Panc1 (cell line): ENCODE measurements around the gene FBLN2. TPM values are rescaled to one million over a fixed set of nuclear protein-coding genes. Genes with fewer than 3 reads are reported as not detected.

ENCODE experiments used
- ATAC-seq: fragments of 200-7000 bp; cut with Tn5 transposase; 2 replicates; pipeline ENCODE4 v1.9.1; 2020; ENCODE audit warnings: mild to moderate bottlenecking, moderate library complexity
- BruUV-seq: library from RNA; stranded (reverse); fragments of 400-500 nt; replicated peaks from 2 replicates; lab custom pipeline; 2021; lab: Mats Ljungman, UMichigan
- CTCF ChIA-PET: fragments of 300-600 bp; sonication (Branson Sonifier 250); formaldehyde crosslinking; loops from one replicate; lab custom pipeline; 2022; ENCODE audit warnings: antibody characterized with exemption; lab: Charles Lee
- POLR2A ChIA-PET: fragments of 300-600 bp; sonication (Branson Sonifier 250); formaldehyde crosslinking; loops from one replicate; lab custom pipeline; 2022; ENCODE audit warnings: antibody characterized with exemption; lab: Charles Lee
- DNase-seq: peaks from one replicate; pipeline ENCODE4 v3.0.0-alpha.2; 2010; ENCODE audit warnings: low read depth, low spot score
- H3K27ac ChIP-seq: 2 replicates; pipeline ENCODE4 v1.5.1; 2011; ENCODE audit warnings: mild to moderate bottlenecking, low read length, inconsistent platforms
- H3K27me3 ChIP-seq: fragments of 200-500 bp; sonication (Bioruptor generic); 2 replicates; pipeline ENCODE4 v1.6.0; 2014; ENCODE audit warnings: low read length, inconsistent platforms; ENCODE audit not compliant: control insufficient read depth, insufficient read depth
- H3K36me3 ChIP-seq: fragments of 200-500 bp; sonication (Bioruptor generic); 2 replicates; pipeline ENCODE4 v1.5.1; 2014; ENCODE audit warnings: inconsistent platforms, mild to moderate bottlenecking, low read length, moderate library complexity; ENCODE audit not compliant: control insufficient read depth, insufficient read depth
- H3K4me1 ChIP-seq: 2 replicates; pipeline ENCODE4 v1.5.1; 2011; ENCODE audit warnings: inconsistent platforms, mild to moderate bottlenecking, low read length, moderate library complexity; ENCODE audit not compliant: control insufficient read depth, insufficient read depth
- H3K4me3 ChIP-seq, 2 experiments: 2 replicates each; pipeline ENCODE4 v1.5.1; 2011 to 2012; ENCODE audit warnings: low read depth in 2 of 2, low read length in 2 of 2, mild to moderate bottlenecking in 2 of 2, inconsistent platforms in 1 of 2, moderate library complexity in 1 of 2
- H3K9me3 ChIP-seq: fragments of 200-500 bp; sonication (Bioruptor generic); 2 replicates; pipeline ENCODE4 v1.5.1; 2014; ENCODE audit warnings: low read depth, mild to moderate bottlenecking, inconsistent platforms, low read length, moderate library complexity; ENCODE audit not compliant: control insufficient read depth, insufficient read depth
- POLR2AphosphoS5 ChIP-seq: IDR thresholded peaks from 2 replicates; pipeline ENCODE4 v1.6.1; 2012; ENCODE audit warnings: mild to moderate bottlenecking, low read depth, low read length, moderate library complexity
- REST ChIP-seq, 2 experiments: IDR thresholded peaks; 2 replicates each; pipeline ENCODE4 v1.6.1; 2011 to 2012; ENCODE audit warnings: low read depth in 2 of 2, control low read depth in 1 of 2, low read length in 1 of 2, mild to moderate bottlenecking in 1 of 2, moderate library complexity in 1 of 2; ENCODE audit not compliant: insufficient read depth in 1 of 2
- SIN3A ChIP-seq: IDR thresholded peaks from 2 replicates; pipeline ENCODE4 v1.6.1; 2012; ENCODE audit warnings: low read depth, mild to moderate bottlenecking, low read length, moderate library complexity, borderline replicate concordance; ENCODE audit not compliant: insufficient read depth
- TCF7L2 ChIP-seq: IDR thresholded peaks from 2 replicates; pipeline ENCODE4 v1.6.1; 2011; ENCODE audit warnings: mild to moderate bottlenecking, low read depth, low read length, inconsistent platforms
- in situ Hi-C: cut with HindIII; loops from 2 replicates; pipeline ENCODE4 v1.10.0; 2016; ENCODE audit warnings: low sequenced_read_pairs, low pct_unique_long_range_greater_than_20kb
- intact Hi-C: fragments of 100-400 bp; cut with micrococcal nuclease; formaldehyde crosslinking; loops from one replicate; pipeline ENCODE4 v1.10.0; 2022; ENCODE audit not compliant: unreplicated experiment
- total RNA-seq: library from RNA; stranded (reverse); gene quantifications from one replicate; pipeline ENCODE4 v1.2.1, GENCODE V29; 2021; ENCODE audit not compliant: unreplicated experiment
- TF ChIP-seq, protein P1 (sequence below): fragments of 450-650 bp; IDR thresholded peaks from 2 replicates; pipeline ENCODE4 v1.5.1; 2017; ENCODE audit warnings: mild to moderate bottlenecking

FBLN2 gene
- total RNA-seq, 1 experiment from 2014 or later, result 0.44 TPM

DNA sequence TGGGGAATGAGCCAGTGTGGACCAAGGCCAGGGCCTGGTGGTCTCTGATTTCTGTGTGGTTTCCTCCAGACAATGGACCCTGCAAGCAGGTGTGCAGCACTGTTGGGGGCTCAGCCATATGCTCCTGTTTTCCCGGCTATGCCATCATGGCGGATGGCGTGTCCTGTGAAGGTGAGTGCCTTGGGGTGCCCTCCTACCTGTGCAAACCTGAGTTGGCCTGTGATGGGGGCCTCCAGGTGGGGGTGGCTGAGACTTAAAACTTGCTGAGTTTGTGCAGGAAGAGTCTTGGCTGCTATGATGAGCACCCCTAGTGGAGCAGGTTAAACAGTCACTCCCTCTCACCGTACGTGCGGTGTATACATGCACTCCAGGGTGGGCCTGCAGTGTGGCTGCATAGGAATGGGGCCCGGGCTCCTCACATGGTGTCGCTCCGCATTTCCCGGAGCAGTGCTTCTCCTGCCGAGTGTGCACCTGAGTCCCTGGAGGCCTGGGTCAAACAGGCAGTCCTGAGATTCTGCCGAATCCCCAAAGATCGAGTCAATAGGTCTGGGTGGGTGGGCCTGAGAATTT is 70.8 kb downstream of the FBLN2 start:
- no peaks in the 10 kb centered on the region for H3K27me3 ChIP-seq
- no peaks in the 10 kb centered on the region for H3K9me3 ChIP-seq
- no peak for TF ChIP-seq POLR2AphosphoS5
- TF ChIP-seq TCF7L2, result no peak
- TF ChIP-seq SIN3A, result no peak
- no peak for TF ChIP-seq REST (IDR thresholded peaks at IDR 0.05; ENCODE audit: insufficient read depth in 1 of 2, low read depth in 2 of 2, low read length in 1 of 2)
- TF ChIP-seq, protein P1, sequence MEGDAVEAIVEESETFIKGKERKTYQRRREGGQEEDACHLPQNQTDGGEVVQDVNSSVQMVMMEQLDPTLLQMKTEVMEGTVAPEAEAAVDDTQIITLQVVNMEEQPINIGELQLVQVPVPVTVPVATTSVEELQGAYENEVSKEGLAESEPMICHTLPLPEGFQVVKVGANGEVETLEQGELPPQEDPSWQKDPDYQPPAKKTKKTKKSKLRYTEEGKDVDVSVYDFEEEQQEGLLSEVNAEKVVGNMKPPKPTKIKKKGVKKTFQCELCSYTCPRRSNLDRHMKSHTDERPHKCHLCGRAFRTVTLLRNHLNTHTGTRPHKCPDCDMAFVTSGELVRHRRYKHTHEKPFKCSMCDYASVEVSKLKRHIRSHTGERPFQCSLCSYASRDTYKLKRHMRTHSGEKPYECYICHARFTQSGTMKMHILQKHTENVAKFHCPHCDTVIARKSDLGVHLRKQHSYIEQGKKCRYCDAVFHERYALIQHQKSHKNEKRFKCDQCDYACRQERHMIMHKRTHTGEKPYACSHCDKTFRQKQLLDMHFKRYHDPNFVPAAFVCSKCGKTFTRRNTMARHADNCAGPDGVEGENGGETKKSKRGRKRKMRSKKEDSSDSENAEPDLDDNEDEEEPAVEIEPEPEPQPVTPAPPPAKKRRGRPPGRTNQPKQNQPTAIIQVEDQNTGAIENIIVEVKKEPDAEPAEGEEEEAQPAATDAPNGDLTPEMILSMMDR, result no peak
- ChIA-PET POLR2A (no interaction called here), CTCF (no interaction called here)
- ATAC-seq, result no peak
- intact Hi-C loops, result no loop called here
- no peaks in the 10 kb centered on the region for H3K36me3 ChIP-seq
- no TSS peak for BruUV-seq
- H3K27ac ChIP-seq, result no peak overlapping the region
- no peak overlapping the region for H3K4me3 ChIP-seq
- no peak for DNase-seq
- in situ Hi-C loops, result no loop called here
- no peaks in the 10 kb centered on the region for H3K4me1 ChIP-seq

- ChIA-PET POLR2A (no interaction called here), CTCF (no interaction called here)
- DNase-seq (no peak), ATAC-seq (no peak)
- H3K36me3 ChIP-seq, result no peaks in the 10 kb centered on the region
- H3K27ac ChIP-seq, result no peak overlapping the region
- H3K4me3 ChIP-seq, result no peak overlapping the region
- no peaks in the 10 kb centered on the region for H3K9me3 ChIP-seq
- intact Hi-C loops (no loop called here), in situ Hi-C loops (no loop called here)
- H3K4me1 ChIP-seq, result no peaks in the 10 kb centered on the region
- TF ChIP-seq TCF7L2 (no peak), REST (IDR thresholded peaks at IDR 0.05; ENCODE audit: insufficient read depth in 1 of 2, low read depth in 2 of 2, low read length in 1 of 2) (no peak), SIN3A (no peak), POLR2AphosphoS5 (no peak)
- TF ChIP-seq, protein P1, result no peak
- no peaks in the 10 kb centered on the region for H3K27me3 ChIP-seq
- BruUV-seq, result no TSS peak
Measured at GRCh38 chr3:13620281-13620680, 71.4 kb downstream of the FBLN2 start.
